GM21529 (cell line): ENCODE results near the gene AGAP1.

ENCODE experiments used
- ATAC-seq: cut with Tn5 transposase; IDR thresholded peaks from one replicate; pipeline ENCODE4 v1.9.1; 2021; ENCODE audit not compliant: unreplicated experiment

AGAP1 gene

GRCh38 chr2:235677937-235678336 lies 184.1 kb downstream of the AGAP1 start:
- no peak for ATAC-seq

GRCh38 chr2:235678712-235679111 lies 184.9 kb downstream of the AGAP1 start:
- no peak for ATAC-seq

GRCh38 chr2:235679471-235679870 lies 185.6 kb downstream of the AGAP1 start:
- no peak for ATAC-seq

GRCh38 chr2:235685024-235685721 lies 191.3 kb downstream of the AGAP1 start:
- ATAC-seq: no peak

- no peak for ATAC-seq
Measured at GRCh38 chr2:235688511-235689426, 194.9 kb downstream of the AGAP1 start.

- ATAC-seq: no peak
Measured at GRCh38 chr2:235689427-235689853, 195.6 kb downstream of the AGAP1 start.

- no peak for ATAC-seq
Measured at GRCh38 chr2:235690082-235690808, 196.4 kb downstream of the AGAP1 start.

- no peak for ATAC-seq
Measured at GRCh38 chr2:235690809-235691450, 197.1 kb downstream of the AGAP1 start.

GRCh38 chr2:235692076-235692475 lies 198.2 kb downstream of the AGAP1 start:
- no peak for ATAC-seq

GRCh38 chr2:235692671-235693171 lies 198.9 kb downstream of the AGAP1 start:
- no peak for ATAC-seq

- ATAC-seq: no peak
Measured at GRCh38 chr2:235693279-235693678, 199.4 kb downstream of the AGAP1 start.

GRCh38 chr2:235694721-235695601 lies 201.1 kb downstream of the AGAP1 start:
- ATAC-seq: no peak

GRCh38 chr2:235695602-235695895 lies 201.7 kb downstream of the AGAP1 start:
- no peak for ATAC-seq

GRCh38 chr2:235697041-235697440 lies 203.2 kb downstream of the AGAP1 start:
- no peak for ATAC-seq

- no peak for ATAC-seq
Measured at GRCh38 chr2:235698028-235698427, 204.2 kb downstream of the AGAP1 start.

- ATAC-seq: no peak
Measured at GRCh38 chr2:235698491-235698890, 204.6 kb downstream of the AGAP1 start.

- no peak for ATAC-seq
Measured at GRCh38 chr2:235699576-235699975, 205.7 kb downstream of the AGAP1 start.

- ATAC-seq: no peak
Measured at GRCh38 chr2:235701206-235701981, 207.6 kb downstream of the AGAP1 start.

GRCh38 chr2:235702186-235702585 lies 208.3 kb downstream of the AGAP1 start:
- ATAC-seq: no peak
